ENCODE measurements around the gene UBE2O. TPM values are rescaled to one million over a fixed set of nuclear protein-coding genes. Genes with fewer than 3 reads are reported as not detected.

UBE2O gene
- total and polyA plus RNA-seq, 2 experiments from 2014 or later = 7.1 to 17.2 TPM

- no peaks in the 10 kb centered on the region for H3K4me1 ChIP-seq (ENCODE audit: insufficient read depth)
- H3K36me3 ChIP-seq (ENCODE audit: low read depth) = peaks cover 9% of the 10 kb centered on the region
- in situ Hi-C loops (cut with MboI) = no loop called here
- no peaks in the 10 kb centered on the region for H4K20me1 ChIP-seq (ENCODE audit: insufficient read depth)
- WGBS, 2 experiments (ENCODE audit: low coverage in 1 of 2, low lambda C conversion rate in 2 of 2, missing lambda C conversion rate in 2 of 2) = 96 to 97% methylated on average over 14 of the region's 14 CpGs
- H3K9ac ChIP-seq = no peak overlapping the region
- H3K27me3 ChIP-seq (replicated peaks; ENCODE audit: insufficient read depth) = no peaks in the 10 kb centered on the region
- no peak overlapping the region for H3K4me2 ChIP-seq (ENCODE audit: unreplicated experiment)
- no peaks in the 10 kb centered on the region for H3F3A ChIP-seq (ENCODE audit: insufficient read depth)
- TF ChIP-seq EZH2phosphoT487 (IDR thresholded peaks at IDR 0.05; ENCODE audit: insufficient read depth, low read depth) (no peak), EZH2 (IDR thresholded peaks at IDR 0.05; ENCODE audit: insufficient read depth, poor library complexity, severe bottlenecking) (no peak)
- H3K79me2 ChIP-seq (ENCODE audit: insufficient read depth) = peaks cover 25% of the 10 kb centered on the region
- H2AFZ ChIP-seq = no peak overlapping the region
- peak; percentile 20 for DNase-seq
- no peaks in the 10 kb centered on the region for H3K9me3 ChIP-seq (ENCODE audit: low read depth)
- H3K27ac ChIP-seq = no peak overlapping the region
- H3K4me3 ChIP-seq = no peak overlapping the region
- no peaks in the 10 kb centered on the region for H3K9me2 ChIP-seq (ENCODE audit: insufficient read depth)
Observed at GRCh38 chr17:76345377-76345974, 107.5 kb downstream of the UBE2O start.

DNA sequence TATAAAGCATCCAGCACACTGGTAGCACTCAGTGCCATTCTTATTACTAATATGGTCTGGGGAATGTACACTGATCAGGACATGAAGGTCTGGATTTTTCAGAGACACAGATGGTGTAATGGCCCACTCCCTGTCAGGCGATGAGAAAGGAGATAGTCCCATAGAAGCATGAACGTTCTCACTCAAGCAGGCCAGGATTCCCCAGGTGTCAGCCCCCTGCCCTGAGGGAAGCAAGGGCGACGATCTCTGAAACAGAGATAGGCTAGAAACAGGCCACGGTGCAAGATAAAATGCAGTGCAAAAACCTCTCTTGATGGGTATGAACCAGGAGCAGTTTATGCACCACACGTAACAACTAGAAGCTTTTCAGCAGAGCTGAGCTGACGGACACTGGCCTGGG, 109.8 kb downstream of the UBE2O start:
- Histone ChIP-seq H4K20me1 (ENCODE audit: insufficient read depth) (no peaks in the 10 kb centered on the region), H3K4me1 (ENCODE audit: insufficient read depth) (no peaks in the 10 kb centered on the region), H3K27me3 (replicated peaks; ENCODE audit: insufficient read depth) (no peaks in the 10 kb centered on the region), H3K9ac (no peak overlapping the region), H3K79me2 (ENCODE audit: insufficient read depth) (peaks cover 17% of the 10 kb centered on the region), H3K4me2 (ENCODE audit: unreplicated experiment) (no peak overlapping the region), H3K4me3 (no peak overlapping the region), H3K9me2 (ENCODE audit: insufficient read depth) (no peaks in the 10 kb centered on the region), H3K9me3 (ENCODE audit: low read depth) (no peaks in the 10 kb centered on the region), H3F3A (ENCODE audit: insufficient read depth) (no peaks in the 10 kb centered on the region), H3K36me3 (ENCODE audit: low read depth) (peaks cover 9% of the 10 kb centered on the region), H2AFZ (no peak overlapping the region), H3K27ac (no peak overlapping the region)
- WGBS, 2 experiments (ENCODE audit: low coverage in 1 of 2, low lambda C conversion rate in 2 of 2, missing lambda C conversion rate in 2 of 2) = 90 to 93% methylated on average over 7 of the region's 7 CpGs
- no peak for TF ChIP-seq EZH2phosphoT487 (IDR thresholded peaks at IDR 0.05; ENCODE audit: insufficient read depth, low read depth)
- no peak for TF ChIP-seq EZH2 (IDR thresholded peaks at IDR 0.05; ENCODE audit: insufficient read depth, poor library complexity, severe bottlenecking)
- DNase-seq = no peak
- in situ Hi-C loops (cut with MboI) = no loop called here

- Histone ChIP-seq H2AFZ (no peak overlapping the region), H3F3A (ENCODE audit: insufficient read depth) (no peaks in the 10 kb centered on the region; the same call in 1 of the 2 replicates), H3K9ac (no peak overlapping the region), H3K4me2 (ENCODE audit: unreplicated experiment) (no peak overlapping the region), H4K20me1 (ENCODE audit: insufficient read depth) (no peaks in the 10 kb centered on the region), H3K36me3 (ENCODE audit: low read depth) (peaks cover 6% of the 10 kb centered on the region; the same call in 1 of the 2 replicates), H3K79me2 (ENCODE audit: insufficient read depth) (peaks cover 35% of the 10 kb centered on the region), H3K9me3 (ENCODE audit: low read depth) (no peaks in the 10 kb centered on the region), H3K27me3 (replicated peaks; ENCODE audit: insufficient read depth) (no peaks in the 10 kb centered on the region), H3K4me3 (no peak overlapping the region), H3K4me1 (ENCODE audit: insufficient read depth) (peaks cover 8% of the 10 kb centered on the region), H3K9me2 (ENCODE audit: insufficient read depth) (no peaks in the 10 kb centered on the region), H3K27ac (no peak overlapping the region)
- TF ChIP-seq EZH2phosphoT487 (IDR thresholded peaks at IDR 0.05; ENCODE audit: insufficient read depth, low read depth) (no peak), EZH2 (IDR thresholded peaks at IDR 0.05; ENCODE audit: insufficient read depth, poor library complexity, severe bottlenecking) (no peak)
- WGBS, 2 experiments (ENCODE audit: low coverage in 1 of 2, low lambda C conversion rate in 2 of 2, missing lambda C conversion rate in 2 of 2) = 92 to 95% methylated on average over 6 of the region's 6 CpGs
- DNase-seq = no peak
- in situ Hi-C loops (cut with MboI) = no loop called here
Observed at GRCh38 chr17:76341301-76341700, 111.7 kb downstream of the UBE2O start.

Other genes starting within 250 kb of the UBE2O start
- gene RNF157, start 212.7 kb downstream of the UBE2O start, total RNA-seq (2014; rRNA removed; shearing (Covaris generic)) = 4.0 TPM in 1 of 2 replicates, not detected in the other
- gene RNF157, start 212.7 kb downstream of the UBE2O start, polyA plus RNA-seq (2016; fragmentation: Nextera tagmentation; extraction: Ambion mirVana) = 0.31 TPM in 1 of 2 replicates, not detected in the other
- gene UBALD2, start 187.8 kb downstream of the UBE2O start, total RNA-seq (2014; rRNA removed; shearing (Covaris generic)) = 5.6 and 6.4 TPM in 2 replicates
- gene UBALD2, start 187.8 kb downstream of the UBE2O start, polyA plus RNA-seq (2016; fragmentation: Nextera tagmentation; extraction: Ambion mirVana) = 0.56 and 1.2 TPM in 2 replicates
- 3.7 and 4.0 TPM in 2 replicates for gene QRICH2, start 144.9 kb downstream of the UBE2O start, total RNA-seq (2014; rRNA removed; shearing (Covaris generic))
- 1.3 and 1.5 TPM in 2 replicates for gene QRICH2, start 144.9 kb downstream of the UBE2O start, polyA plus RNA-seq (2016; fragmentation: Nextera tagmentation; extraction: Ambion mirVana)
- 44.5 and 53.2 TPM in 2 replicates for gene PRPSAP1, start 99.2 kb downstream of the UBE2O start, total RNA-seq (2014; rRNA removed; shearing (Covaris generic))
- gene PRPSAP1, start 99.2 kb downstream of the UBE2O start, polyA plus RNA-seq (2016; fragmentation: Nextera tagmentation; extraction: Ambion mirVana) = 55.1 and 56.5 TPM in 2 replicates
- 112 and 113 TPM in 2 replicates for gene SPHK1, start 68.5 kb downstream of the UBE2O start, total RNA-seq (2014; rRNA removed; shearing (Covaris generic))
- gene SPHK1, start 68.5 kb downstream of the UBE2O start, polyA plus RNA-seq (2016; fragmentation: Nextera tagmentation; extraction: Ambion mirVana) = 69.2 and 72.3 TPM in 2 replicates
- not detected in 2 replicates for gene AANAT, start 14.5 kb upstream of the UBE2O start, total RNA-seq (2014; rRNA removed; shearing (Covaris generic))
- 0.72 TPM in 1 of 2 replicates, not detected in the other for gene AANAT, start 14.5 kb upstream of the UBE2O start, polyA plus RNA-seq (2016; fragmentation: Nextera tagmentation; extraction: Ambion mirVana)
- 8.9 and 10.0 TPM in 2 replicates for gene RHBDF2, start 48.3 kb upstream of the UBE2O start, total RNA-seq (2014; rRNA removed; shearing (Covaris generic))
- 12.7 and 12.9 TPM in 2 replicates for gene RHBDF2, start 48.3 kb upstream of the UBE2O start, polyA plus RNA-seq (2016; fragmentation: Nextera tagmentation; extraction: Ambion mirVana)
- 6.3 and 8.3 TPM in 2 replicates for gene CYGB, start 84.6 kb upstream of the UBE2O start, total RNA-seq (2014; rRNA removed; shearing (Covaris generic))
- 1.1 and 1.6 TPM in 2 replicates for gene CYGB, start 84.6 kb upstream of the UBE2O start, polyA plus RNA-seq (2016; fragmentation: Nextera tagmentation; extraction: Ambion mirVana)
- gene PRCD, start 86.9 kb upstream of the UBE2O start, total RNA-seq (2014; rRNA removed; shearing (Covaris generic)) = 1.5 and 3.4 TPM in 2 replicates
- gene PRCD, start 86.9 kb upstream of the UBE2O start, polyA plus RNA-seq (2016; fragmentation: Nextera tagmentation; extraction: Ambion mirVana) = 0.43 and 0.93 TPM in 2 replicates
- gene ST6GALNAC2, start 132.7 kb upstream of the UBE2O start, total RNA-seq (2014; rRNA removed; shearing (Covaris generic)) = 0.65 and 1.4 TPM in 2 replicates
- 0.96 and 1.0 TPM in 2 replicates for gene ST6GALNAC2, start 132.7 kb upstream of the UBE2O start, polyA plus RNA-seq (2016; fragmentation: Nextera tagmentation; extraction: Ambion mirVana)
- not detected in 2 replicates for gene ST6GALNAC1, start 190.6 kb upstream of the UBE2O start, total RNA-seq (2014; rRNA removed; shearing (Covaris generic))
- not detected in 2 replicates for gene ST6GALNAC1, start 190.6 kb upstream of the UBE2O start, polyA plus RNA-seq (2016; fragmentation: Nextera tagmentation; extraction: Ambion mirVana)